NCI-H187 (cell line): ENCODE data around the gene SEMA4A.
"Not testable (repeated sequence)": the region's sequence is repeated elsewhere in the genome, so short reads cannot be mapped to it uniquely, and the experiment has no call there.

Experiments used
- DNase-seq, 2 experiments: peaks; one replicate each; lab custom pipeline; 2025; lab: John Stamatoyannopoulos, UW

Gene SEMA4A

GRCh38 chr1:156153362-156153761 lies at the start of gene SEMA4A:
TSS of gene SEMA4A (plus strand) at chr1:156153585. CDS start at chr1:156154579, 994 bp downstream.
- DNase-seq: no peak

GRCh38 chr1:156104065-156104810 lies 49.1 kb upstream of the SEMA4A start:
- no peak for DNase-seq

DNA sequence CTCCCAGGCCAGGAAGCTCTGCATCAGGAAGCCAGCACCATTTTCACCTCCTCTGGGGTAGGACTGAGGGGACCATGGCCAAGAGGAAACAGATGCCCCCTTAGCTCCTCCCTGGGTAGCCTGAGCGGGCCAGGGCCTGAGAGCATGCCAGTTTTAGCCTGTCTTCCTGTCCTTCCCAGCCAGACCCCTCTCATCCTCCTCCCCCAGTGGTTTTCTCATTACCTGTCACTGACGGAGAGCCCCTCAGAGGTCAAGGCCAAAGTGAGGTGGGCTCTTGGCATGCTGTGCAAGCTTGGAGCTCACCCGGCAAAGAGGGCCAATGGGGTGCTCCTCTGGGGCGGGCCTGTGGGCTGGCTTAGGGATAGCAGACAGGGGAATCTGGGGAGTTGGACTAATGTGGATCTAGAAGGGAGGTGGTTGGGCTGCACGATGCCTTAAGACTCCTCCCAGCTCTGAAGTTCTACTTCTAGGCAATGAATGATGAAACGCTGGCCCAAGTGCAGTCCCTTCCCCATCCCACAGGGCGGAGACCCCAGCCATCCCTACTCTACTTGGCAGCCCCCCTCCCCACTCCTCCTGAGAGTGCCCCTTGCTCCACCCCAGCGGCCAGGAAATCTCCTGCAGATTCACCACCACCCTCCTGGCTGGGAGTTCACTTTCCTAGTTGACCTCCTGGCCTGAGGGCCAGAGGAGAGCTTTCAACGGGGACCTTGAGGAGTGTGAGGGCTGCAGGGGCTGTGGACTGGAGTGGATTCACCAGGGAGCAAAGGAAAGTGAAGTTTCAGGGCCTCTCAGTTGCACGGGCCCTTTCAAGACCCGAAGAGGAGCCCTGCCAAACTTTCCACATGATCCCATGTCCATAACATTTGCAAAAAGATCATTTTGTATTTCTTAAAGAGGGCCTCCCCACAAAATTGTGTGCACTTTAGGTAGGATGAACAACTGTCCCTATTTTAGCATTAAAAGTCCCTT lies 48.2 kb upstream of the SEMA4A start:
- no peak for DNase-seq

DNA sequence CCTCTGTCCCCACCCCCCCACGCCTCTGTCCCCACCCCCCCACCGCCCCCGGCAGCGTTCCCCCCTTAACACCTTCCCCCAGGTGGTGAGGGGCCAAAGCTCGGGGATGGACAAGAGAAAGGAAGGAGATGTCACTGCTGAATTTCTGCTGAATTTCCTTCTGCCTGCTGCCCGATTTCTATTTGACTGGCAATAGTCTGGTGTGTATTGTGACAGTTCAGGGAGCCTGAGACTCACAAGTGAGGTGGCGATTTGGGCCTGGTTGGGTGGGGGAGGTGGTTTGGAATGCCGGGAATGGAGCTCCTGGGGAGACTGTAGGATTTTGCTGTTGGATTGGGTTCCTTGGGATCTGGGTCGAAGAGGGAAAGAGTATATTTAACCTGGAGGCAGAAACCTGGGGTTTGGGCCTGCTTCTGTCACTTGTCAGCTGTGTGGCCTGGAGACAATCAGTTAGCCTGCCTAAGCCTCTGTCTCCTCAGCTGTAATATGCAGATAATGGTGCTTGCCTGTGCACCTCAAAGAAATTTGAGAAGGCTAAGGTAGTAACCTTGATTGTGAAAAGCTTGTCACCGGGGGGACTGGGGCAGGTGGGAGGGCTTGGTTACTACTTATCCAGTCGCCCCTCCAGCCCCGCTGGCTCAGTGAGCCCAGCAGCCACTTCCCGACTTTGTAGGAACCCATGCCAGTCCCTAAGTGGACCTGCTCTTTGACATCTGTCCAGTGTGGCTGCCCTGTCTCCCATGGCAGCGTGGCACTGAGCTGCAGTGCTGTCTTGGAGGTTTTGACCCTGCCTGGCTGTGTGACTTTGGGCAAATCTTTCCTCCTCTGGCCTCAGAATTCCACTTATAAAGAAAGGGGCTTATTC lies 46.5 kb upstream of the SEMA4A start:
- DNase-seq: no peak

GRCh38 chr1:156108057-156108456 lies 45.3 kb upstream of the SEMA4A start:
- no peak for DNase-seq

DNA sequence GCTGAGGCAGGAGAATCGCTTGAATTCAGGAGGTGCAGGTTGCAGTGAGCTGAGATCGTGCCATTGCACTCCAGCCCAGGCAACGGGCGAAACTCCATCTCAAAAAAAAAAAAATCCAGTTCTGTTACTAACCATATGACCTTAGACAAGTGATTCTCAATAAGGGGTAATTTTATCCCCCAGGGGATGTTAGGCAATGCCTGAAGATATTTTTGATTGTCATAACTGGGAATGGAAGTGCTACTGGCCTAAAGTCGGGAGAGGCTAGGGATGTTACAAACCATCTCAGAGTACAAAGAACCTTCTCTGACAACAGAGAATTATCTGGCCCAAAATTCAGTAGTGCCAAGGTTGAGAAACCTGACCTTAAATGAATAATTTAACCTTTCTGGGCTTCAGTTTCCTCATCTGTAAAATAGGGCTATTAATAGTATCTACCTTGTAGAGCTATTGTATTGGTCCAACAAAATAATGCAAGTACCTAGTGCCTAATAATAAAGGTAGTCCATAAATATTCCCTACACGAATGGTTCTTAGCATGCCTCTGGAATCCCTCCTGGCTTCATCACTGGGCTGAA lies 44.6 kb upstream of the SEMA4A start:
- DNase-seq: no peak

DNA sequence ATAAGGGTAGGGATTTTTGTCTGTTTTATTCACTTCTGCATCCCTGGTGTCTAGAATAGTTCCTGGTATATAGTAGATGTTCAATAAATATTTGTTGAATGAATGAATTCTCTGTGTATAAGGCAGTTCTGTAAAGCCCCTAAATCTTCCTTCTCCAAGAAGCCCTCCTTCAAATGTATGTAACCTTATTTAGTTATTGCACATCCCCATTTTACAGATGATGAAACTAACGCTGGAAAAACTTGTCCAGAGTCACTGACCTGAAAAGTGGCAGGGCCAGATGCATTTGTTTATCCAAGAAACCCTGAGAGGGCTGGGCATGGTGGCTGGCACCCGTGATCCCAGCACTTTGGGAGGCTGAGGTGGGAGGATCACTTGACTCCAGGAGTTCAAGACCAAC lies 43.1 kb upstream of the SEMA4A start:
- DNase-seq: no peak

- peak in 1 of 2 experiments; percentile 36 for DNase-seq
Observed at GRCh38 chr1:156111355-156111962, 41.9 kb upstream of the SEMA4A start.

DNA sequence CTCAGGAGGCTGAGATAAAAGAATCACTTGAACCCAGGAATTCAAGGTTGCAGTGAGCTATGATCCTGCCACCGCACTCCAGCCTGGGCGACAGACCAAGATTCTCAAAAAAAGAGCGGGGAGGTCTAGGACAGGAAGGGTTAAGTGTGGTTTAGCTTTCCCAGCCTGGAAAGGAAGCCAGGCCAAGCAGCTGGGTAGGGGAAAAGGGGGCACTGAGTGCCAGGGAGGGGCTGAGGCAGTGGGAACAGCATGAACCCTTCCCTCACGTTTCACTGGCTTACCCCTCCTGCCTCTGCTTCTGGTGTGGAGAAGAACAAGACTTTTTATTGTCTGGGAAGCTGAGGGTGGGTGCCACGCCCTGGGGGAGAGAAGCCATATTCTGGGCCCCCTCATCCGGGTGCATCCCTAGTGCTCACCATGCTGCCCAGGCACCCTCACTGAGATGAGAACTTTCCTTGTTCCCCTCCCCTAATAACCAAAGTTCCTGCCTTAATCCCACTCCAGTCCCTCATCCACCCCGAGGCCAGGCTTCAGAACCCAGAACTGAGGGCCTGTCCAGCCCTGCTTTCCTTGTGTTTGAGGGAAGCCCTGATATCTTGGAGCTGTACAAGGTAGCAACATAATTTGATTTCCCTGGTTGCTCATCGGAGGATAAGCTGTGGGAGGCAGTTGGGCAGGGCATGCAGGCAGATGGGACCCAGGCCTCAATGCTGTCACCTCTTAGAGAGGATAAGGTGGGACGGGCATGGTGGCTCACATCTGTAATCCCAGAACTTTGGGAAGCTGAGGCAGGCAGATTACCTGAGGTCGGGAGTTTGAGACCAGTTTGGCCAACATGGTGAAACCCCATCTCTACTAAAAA lies 40.9 kb upstream of the SEMA4A start:
- no peak for DNase-seq

DNA sequence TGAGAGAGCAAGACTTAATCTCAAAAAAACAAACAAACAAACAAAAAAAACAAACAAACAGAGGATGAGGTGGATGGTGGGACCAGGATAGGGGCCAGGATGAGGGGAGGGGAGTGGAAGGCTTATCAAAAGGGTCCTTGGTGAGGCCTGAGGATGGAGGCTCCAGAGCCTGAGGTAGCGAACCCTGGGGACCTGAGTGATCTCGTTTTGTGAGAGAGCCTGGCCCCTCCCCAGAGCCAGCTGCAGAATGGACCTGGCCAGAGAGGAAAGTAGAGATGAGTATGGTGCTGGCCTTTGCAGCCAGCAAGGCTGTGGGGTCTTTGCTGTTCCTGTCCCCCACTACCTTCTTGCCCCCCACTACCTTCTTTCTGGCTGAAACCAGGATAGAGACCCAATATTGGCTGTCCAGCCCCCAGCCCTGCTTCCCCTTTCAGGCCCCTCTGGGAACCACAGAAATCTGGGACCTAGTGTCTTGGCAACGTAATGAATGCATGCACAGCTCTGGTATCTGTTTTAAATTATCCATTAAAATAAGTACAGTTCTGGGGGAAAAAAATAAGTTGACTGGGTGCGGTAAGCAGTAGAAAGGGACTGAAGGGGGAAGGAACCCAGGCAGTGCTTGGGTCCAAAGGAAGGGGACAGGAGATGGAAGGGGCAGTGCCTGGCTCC lies 40.0 kb upstream of the SEMA4A start:
- DNase-seq: no peak

GRCh38 chr1:156114101-156114918 lies 39.1 kb upstream of the SEMA4A start, which contains the start of gene LMNA:
TSS of gene LMNA (plus strand) at chr1:156114711. CDS start at chr1:156114919, 208 bp downstream.
- peak; percentile 44 to 81 for DNase-seq

- DNase-seq: no peak
Observed at GRCh38 chr1:156114919-156115513, 38.4 kb upstream of the SEMA4A start.

DNA sequence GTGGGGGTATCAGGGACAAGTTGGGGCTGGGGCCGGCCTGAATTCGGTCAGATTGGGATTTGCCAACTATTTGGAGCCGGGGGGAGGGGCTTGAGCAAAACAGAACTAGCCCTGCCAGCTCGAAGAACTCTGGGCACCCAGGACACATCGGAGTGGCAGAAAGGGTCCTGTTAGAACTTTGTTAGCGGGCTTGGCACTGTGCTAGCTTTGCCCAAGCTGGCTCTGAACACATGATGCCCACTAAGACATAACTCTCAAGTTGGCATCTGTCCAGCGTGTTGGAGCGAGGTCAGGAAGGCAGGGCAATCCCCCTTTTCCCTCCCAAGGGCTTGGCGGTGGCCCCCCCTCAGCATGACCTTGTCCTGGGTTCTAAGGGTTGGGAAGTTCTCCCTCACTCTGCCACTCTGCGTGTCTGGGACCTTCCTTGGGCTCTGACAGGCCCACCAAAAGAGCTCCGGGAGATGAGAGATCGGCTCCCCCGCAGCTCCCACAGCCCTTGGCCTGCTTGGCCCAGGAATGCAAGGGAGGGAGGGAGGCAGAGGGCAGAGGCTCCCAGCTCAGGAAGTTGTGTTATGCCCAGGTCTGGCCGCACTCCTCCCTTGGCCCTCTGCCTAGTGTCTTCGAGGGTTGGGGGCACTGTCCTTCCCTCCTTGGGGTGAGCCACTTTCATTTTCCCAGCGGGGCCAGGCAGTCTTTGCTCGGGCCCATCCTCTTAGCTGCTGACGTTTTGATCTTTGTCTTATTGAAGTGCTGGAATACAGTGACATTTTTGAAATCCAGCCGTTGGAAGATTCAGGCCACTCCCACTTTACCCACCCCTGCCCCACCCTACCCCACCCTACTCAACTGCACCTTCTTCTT lies 37.6 kb upstream of the SEMA4A start:
- DNase-seq: peak in 1 of 2 experiments; percentile 23

DNA sequence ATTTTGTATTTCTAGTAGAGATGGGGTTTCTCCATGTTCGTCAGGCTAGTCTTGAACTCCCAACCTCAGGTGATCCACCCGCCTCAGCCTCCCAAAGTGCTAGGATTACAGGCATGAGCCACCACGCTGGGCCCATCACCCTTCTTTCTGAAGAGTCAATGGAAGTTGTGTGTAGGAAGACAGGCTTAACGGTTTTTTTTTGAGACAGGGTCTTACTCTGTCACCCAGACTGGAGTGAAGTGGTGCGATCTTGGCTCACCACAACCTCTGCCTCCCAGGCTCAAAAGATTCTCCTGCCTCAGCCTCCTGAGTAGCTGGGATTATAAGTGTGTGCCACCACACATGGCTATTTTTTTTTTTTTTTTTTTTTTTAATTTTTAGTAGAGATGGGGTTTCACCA lies 36.7 kb upstream of the SEMA4A start:
- DNase-seq: not testable (repeated sequence)

GRCh38 chr1:156117414-156118176 lies 35.8 kb upstream of the SEMA4A start:
- no peak for DNase-seq

- no peak for DNase-seq
Observed at GRCh38 chr1:156118177-156118868, 35.1 kb upstream of the SEMA4A start.
